Epithelial cell of esophagus (primary cell): ENCODE measurements around the gene STRIT1.

ENCODE experiments used
- DNase-seq: peaks from one replicate; pipeline ENCODE4 v3.0.0; 2010; ENCODE audit warnings: low read depth
- H3K4me3 ChIP-seq: 2 replicates; pipeline ENCODE4 v1.5.1; 2011; ENCODE audit warnings: mild to moderate bottlenecking, low read length, control low read depth
- TF ChIP-seq, protein P1 (sequence below): IDR thresholded peaks from 2 replicates; pipeline ENCODE4 v1.5.1; 2011; ENCODE audit warnings: low read depth, mild to moderate bottlenecking, low read length, control low read depth, inconsistent platforms; ENCODE audit not compliant: insufficient read depth; ENCODE audit errors: missing control alignments

Gene STRIT1

GRCh38 chr3:155252021-155252420 lies 41.5 kb downstream of the STRIT1 start:
- no peak overlapping the region for H3K4me3 ChIP-seq
- no peak for DNase-seq
- TF ChIP-seq, protein P1, sequence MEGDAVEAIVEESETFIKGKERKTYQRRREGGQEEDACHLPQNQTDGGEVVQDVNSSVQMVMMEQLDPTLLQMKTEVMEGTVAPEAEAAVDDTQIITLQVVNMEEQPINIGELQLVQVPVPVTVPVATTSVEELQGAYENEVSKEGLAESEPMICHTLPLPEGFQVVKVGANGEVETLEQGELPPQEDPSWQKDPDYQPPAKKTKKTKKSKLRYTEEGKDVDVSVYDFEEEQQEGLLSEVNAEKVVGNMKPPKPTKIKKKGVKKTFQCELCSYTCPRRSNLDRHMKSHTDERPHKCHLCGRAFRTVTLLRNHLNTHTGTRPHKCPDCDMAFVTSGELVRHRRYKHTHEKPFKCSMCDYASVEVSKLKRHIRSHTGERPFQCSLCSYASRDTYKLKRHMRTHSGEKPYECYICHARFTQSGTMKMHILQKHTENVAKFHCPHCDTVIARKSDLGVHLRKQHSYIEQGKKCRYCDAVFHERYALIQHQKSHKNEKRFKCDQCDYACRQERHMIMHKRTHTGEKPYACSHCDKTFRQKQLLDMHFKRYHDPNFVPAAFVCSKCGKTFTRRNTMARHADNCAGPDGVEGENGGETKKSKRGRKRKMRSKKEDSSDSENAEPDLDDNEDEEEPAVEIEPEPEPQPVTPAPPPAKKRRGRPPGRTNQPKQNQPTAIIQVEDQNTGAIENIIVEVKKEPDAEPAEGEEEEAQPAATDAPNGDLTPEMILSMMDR: no peak

DNA sequence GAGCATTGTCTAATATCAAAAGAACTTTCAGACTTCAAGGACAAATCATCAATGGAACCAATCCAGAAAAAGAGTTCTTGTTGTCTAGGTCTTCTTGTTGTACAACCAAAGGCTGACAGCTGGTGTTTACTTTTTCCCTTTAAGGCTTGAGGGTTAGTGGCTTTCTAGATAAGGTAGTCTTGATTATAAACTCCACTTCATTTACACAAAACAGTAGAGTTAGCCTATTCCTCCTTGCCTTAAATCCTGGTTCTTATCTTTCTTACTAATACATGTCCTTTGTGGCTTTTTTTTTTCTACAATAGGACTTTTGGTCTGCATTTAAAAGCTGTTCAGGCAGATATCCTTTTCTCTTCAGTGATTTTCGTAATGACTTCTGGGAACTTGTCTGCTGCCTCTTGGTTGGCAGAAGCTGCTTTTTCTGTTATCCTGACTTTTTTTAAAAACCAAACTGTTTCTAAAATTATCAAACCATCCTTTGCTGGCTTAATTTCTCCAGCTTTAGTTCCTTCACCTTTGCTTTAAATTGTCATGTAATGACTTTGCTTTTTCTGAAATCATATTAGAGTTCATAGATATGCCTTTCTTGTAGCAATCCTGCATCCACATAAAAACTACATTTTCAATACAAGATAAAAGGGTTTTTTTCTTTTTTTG lies 44.8 kb downstream of the STRIT1 start:
- DNase-seq: no peak
- TF ChIP-seq, protein P1: no peak
- H3K4me3 ChIP-seq: no peak overlapping the region

GRCh38 chr3:155244699-155245098 lies 48.8 kb downstream of the STRIT1 start:
- no peak overlapping the region for H3K4me3 ChIP-seq
- TF ChIP-seq, protein P1: no peak
- no peak for DNase-seq

DNA sequence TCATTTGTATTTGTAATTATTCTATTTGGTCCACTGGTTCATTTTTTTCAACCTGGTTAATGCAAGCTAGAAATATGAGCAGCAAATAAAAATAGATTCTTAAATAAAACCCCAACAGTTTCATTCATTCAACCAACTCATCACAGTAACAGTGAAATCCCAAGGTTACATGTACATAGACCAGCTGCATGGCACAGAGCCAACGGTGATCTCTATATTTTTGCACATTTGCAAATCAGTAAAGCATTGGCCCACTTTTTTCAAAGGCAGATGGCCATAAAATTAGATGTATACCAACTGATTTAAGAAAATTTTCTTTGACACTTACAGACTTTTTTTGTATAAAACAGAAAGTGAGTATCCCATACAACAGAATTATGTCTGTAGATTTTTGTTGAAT lies 49.3 kb downstream of the STRIT1 start:
- DNase-seq: no peak
- TF ChIP-seq, protein P1: no peak
- no peak overlapping the region for H3K4me3 ChIP-seq

DNA sequence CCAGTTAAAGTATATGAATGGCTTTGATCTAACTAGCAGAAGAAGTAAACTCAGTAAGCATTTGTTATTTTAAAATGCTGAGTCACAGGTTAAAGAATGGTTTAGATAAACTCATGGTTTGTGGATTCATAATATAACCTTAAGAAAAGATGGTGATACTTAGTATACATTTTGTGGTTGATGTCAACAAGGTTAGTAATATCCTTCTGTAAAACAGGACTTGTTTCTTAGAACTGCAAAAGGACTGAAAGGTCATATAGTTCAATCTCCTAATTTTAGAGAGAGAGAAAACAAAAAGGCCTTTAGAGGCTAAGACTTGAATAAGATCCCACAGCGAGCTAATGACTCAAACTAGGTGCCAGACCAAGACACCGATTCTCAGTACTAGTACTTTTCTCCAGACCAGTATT lies 50.0 kb downstream of the STRIT1 start:
- no peak for DNase-seq
- no peak overlapping the region for H3K4me3 ChIP-seq
- TF ChIP-seq, protein P1: no peak

DNA sequence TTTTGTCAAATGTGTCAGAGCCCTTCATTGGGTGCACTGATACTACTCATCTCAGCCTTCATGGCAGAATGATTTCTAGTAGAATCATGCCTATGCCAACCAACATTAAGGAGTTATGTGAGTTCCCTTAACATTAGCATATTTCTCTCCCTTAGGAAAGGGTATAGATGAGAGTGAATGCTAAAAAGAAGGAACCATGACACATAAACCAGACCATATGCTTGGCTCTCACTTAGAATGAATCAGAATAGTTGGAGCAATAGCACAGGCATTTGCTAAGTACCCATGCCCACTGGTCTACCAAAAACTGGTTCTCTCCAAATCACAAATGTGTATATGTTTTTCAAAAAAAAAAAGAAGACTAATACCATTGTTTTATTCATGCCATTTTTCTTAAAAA lies 51.1 kb downstream of the STRIT1 start:
- no peak overlapping the region for H3K4me3 ChIP-seq
- peak; percentile 37 for DNase-seq
- TF ChIP-seq, protein P1: no peak

DNA sequence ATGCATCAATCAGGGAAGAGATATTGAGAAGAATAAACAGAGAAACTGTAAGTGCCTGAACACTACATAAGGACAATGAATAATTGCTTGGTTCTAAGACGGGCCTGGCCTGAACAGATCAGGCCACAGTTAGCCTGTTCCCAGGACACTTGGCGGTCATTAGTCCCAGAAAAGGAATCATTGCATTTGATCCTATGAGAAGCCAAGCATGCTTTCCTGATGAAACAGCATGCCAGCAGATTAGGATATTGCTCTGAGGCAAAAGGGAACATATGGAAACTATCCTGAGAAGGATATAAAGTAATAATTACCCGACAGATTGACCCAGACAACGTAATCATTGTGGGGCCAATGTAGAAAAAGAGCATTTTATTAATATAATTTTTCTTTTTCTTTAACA lies 51.9 kb downstream of the STRIT1 start:
- DNase-seq: no peak
- TF ChIP-seq, protein P1: no peak
- H3K4me3 ChIP-seq: no peak overlapping the region
